ENCODE results near the gene NACC2. TPM values are rescaled to one million over a fixed set of nuclear protein-coding genes. Genes with fewer than 3 reads are reported as not detected.
A peak's percentile ranks its signal among the peaks of the same experiment; 100 is the strongest.
"Not testable (repeated sequence)": the region's sequence is repeated elsewhere in the genome, so short reads cannot be mapped to it uniquely, and the experiment has no call there.

The NACC2 gene
- total and polyA plus RNA-seq, 4 donors: 22.9 to 53.4 (median 32.1) TPM

- no peaks in the 10 kb centered on the region for H3K9me3 ChIP-seq (ENCODE audit: control insufficient read depth, insufficient read depth, low read length)
- peaks cover 12% of the 10 kb centered on the region for H3K4me1 ChIP-seq (ENCODE audit: control insufficient read depth, insufficient read depth, low read length)
- H3K4me3 ChIP-seq (ENCODE audit: low read depth, low read length): no peak overlapping the region
- no peaks in the 10 kb centered on the region for H3K27me3 ChIP-seq (ENCODE audit: control insufficient read depth, insufficient read depth, low read length)
- H3K36me3 ChIP-seq (ENCODE audit: control insufficient read depth, insufficient read depth, low read length): peaks cover 19% of the 10 kb centered on the region
- 86% methylated on average over 28 of the region's 28 CpGs for WGBS (ENCODE audit: insufficient coverage)
- no peak overlapping the region for H3K27ac ChIP-seq (ENCODE audit: low read depth, low read length)
- no peak for DNase-seq (ENCODE audit: low read depth in 4 of 6, low spot score in 6 of 6)
Observed at GRCh38 chr9:136074706-136075105, 20.4 kb downstream of the NACC2 start.

GRCh38 chr9:136062657-136063439, 32.2 kb downstream of the NACC2 start:
- Histone ChIP-seq H3K9me3 (ENCODE audit: control insufficient read depth, insufficient read depth, low read length) (no peaks in the 10 kb centered on the region), H3K4me1 (ENCODE audit: control insufficient read depth, insufficient read depth, low read length) (peaks cover 36% of the 10 kb centered on the region), H3K27me3 (ENCODE audit: control insufficient read depth, insufficient read depth, low read length) (no peaks in the 10 kb centered on the region), H3K36me3 (ENCODE audit: control insufficient read depth, insufficient read depth, low read length) (peaks cover 21% of the 10 kb centered on the region), H3K4me3 (ENCODE audit: low read depth, low read length) (no peak overlapping the region), H3K27ac (ENCODE audit: low read depth, low read length) (no peak overlapping the region)
- 92% methylated on average over 14 of the region's 22 CpGs for WGBS (ENCODE audit: insufficient coverage)
- no peak for DNase-seq (ENCODE audit: low read depth in 4 of 6, low spot score in 6 of 6)

- H3K4me1 ChIP-seq (ENCODE audit: control insufficient read depth, insufficient read depth, low read length): peaks cover 45% of the 10 kb centered on the region
- not testable (repeated sequence) for DNase-seq (ENCODE audit: low read depth in 4 of 6, low spot score in 6 of 6); H3K27me3 ChIP-seq (ENCODE audit: control insufficient read depth, insufficient read depth, low read length); H3K9me3 ChIP-seq (ENCODE audit: control insufficient read depth, insufficient read depth, low read length); H3K4me3 ChIP-seq (ENCODE audit: low read depth, low read length); H3K27ac ChIP-seq (ENCODE audit: low read depth, low read length)
- H3K36me3 ChIP-seq (ENCODE audit: control insufficient read depth, insufficient read depth, low read length): peaks cover 25% of the 10 kb centered on the region
- 95% methylated on average over 8 of the region's 8 CpGs for WGBS (ENCODE audit: insufficient coverage)
Observed at GRCh38 chr9:136061916-136062315, 33.2 kb downstream of the NACC2 start.

- 95% methylated on average over 11 of the region's 11 CpGs for WGBS (ENCODE audit: insufficient coverage)
- Histone ChIP-seq H3K4me1 (ENCODE audit: control insufficient read depth, insufficient read depth, low read length) (peaks cover 50% of the 10 kb centered on the region), H3K4me3 (ENCODE audit: low read depth, low read length) (no peak overlapping the region), H3K27ac (ENCODE audit: low read depth, low read length) (no peak overlapping the region), H3K36me3 (ENCODE audit: control insufficient read depth, insufficient read depth, low read length) (peaks cover 30% of the 10 kb centered on the region), H3K27me3 (ENCODE audit: control insufficient read depth, insufficient read depth, low read length) (no peaks in the 10 kb centered on the region), H3K9me3 (ENCODE audit: control insufficient read depth, insufficient read depth, low read length) (no peaks in the 10 kb centered on the region)
- DNase-seq (ENCODE audit: low read depth in 4 of 6, low spot score in 6 of 6): no peak
Observed at GRCh38 chr9:136061405-136061804, 33.7 kb downstream of the NACC2 start.

GRCh38 chr9:136060671-136061371, 34.3 kb downstream of the NACC2 start:
- Histone ChIP-seq H3K27me3 (ENCODE audit: control insufficient read depth, insufficient read depth, low read length) (no peaks in the 10 kb centered on the region), H3K4me3 (ENCODE audit: low read depth, low read length) (no peak overlapping the region), H3K27ac (ENCODE audit: low read depth, low read length) (no peak overlapping the region), H3K4me1 (ENCODE audit: control insufficient read depth, insufficient read depth, low read length) (peaks cover 56% of the 10 kb centered on the region), H3K9me3 (ENCODE audit: control insufficient read depth, insufficient read depth, low read length) (no peaks in the 10 kb centered on the region), H3K36me3 (ENCODE audit: control insufficient read depth, insufficient read depth, low read length) (peaks cover 31% of the 10 kb centered on the region)
- WGBS (ENCODE audit: insufficient coverage): 85% methylated on average over 10 of the region's 19 CpGs
- no peak for DNase-seq (ENCODE audit: low read depth in 4 of 6, low spot score in 6 of 6)

GRCh38 chr9:136059851-136060670, 35.0 kb downstream of the NACC2 start:
- H3K36me3 ChIP-seq (ENCODE audit: control insufficient read depth, insufficient read depth, low read length): peaks cover 34% of the 10 kb centered on the region
- H3K27me3 ChIP-seq (ENCODE audit: control insufficient read depth, insufficient read depth, low read length): no peaks in the 10 kb centered on the region
- no peak overlapping the region for H3K4me3 ChIP-seq (ENCODE audit: low read depth, low read length)
- 89% methylated on average over 15 of the region's 29 CpGs for WGBS (ENCODE audit: insufficient coverage)
- H3K27ac ChIP-seq (ENCODE audit: low read depth, low read length): no peak overlapping the region
- H3K4me1 ChIP-seq (ENCODE audit: control insufficient read depth, insufficient read depth, low read length): peaks cover 64% of the 10 kb centered on the region
- peak in 1 of 6 donors; percentile 78 for DNase-seq (ENCODE audit: low read depth in 4 of 6, low spot score in 6 of 6)
- H3K9me3 ChIP-seq (ENCODE audit: control insufficient read depth, insufficient read depth, low read length): no peaks in the 10 kb centered on the region

- 84% methylated on average over 18 of the region's 20 CpGs for WGBS (ENCODE audit: insufficient coverage)
- Histone ChIP-seq H3K9me3 (ENCODE audit: control insufficient read depth, insufficient read depth, low read length) (no peaks in the 10 kb centered on the region), H3K27ac (ENCODE audit: low read depth, low read length) (no peak overlapping the region), H3K4me1 (ENCODE audit: control insufficient read depth, insufficient read depth, low read length) (peaks cover 71% of the 10 kb centered on the region), H3K27me3 (ENCODE audit: control insufficient read depth, insufficient read depth, low read length) (no peaks in the 10 kb centered on the region), H3K36me3 (ENCODE audit: control insufficient read depth, insufficient read depth, low read length) (peaks cover 37% of the 10 kb centered on the region), H3K4me3 (ENCODE audit: low read depth, low read length) (no peak overlapping the region)
- DNase-seq (ENCODE audit: low read depth in 4 of 6, low spot score in 6 of 6): no peak
Observed at GRCh38 chr9:136059321-136059791, 35.7 kb downstream of the NACC2 start.

GRCh38 chr9:136058801-136059302, 36.2 kb downstream of the NACC2 start:
- no peak for DNase-seq (ENCODE audit: low read depth in 4 of 6, low spot score in 6 of 6)
- Histone ChIP-seq H3K27ac (ENCODE audit: low read depth, low read length) (no peak overlapping the region), H3K27me3 (ENCODE audit: control insufficient read depth, insufficient read depth, low read length) (no peaks in the 10 kb centered on the region), H3K4me3 (ENCODE audit: low read depth, low read length) (no peak overlapping the region), H3K4me1 (ENCODE audit: control insufficient read depth, insufficient read depth, low read length) (peaks cover 76% of the 10 kb centered on the region), H3K9me3 (ENCODE audit: control insufficient read depth, insufficient read depth, low read length) (no peaks in the 10 kb centered on the region), H3K36me3 (ENCODE audit: control insufficient read depth, insufficient read depth, low read length) (peaks cover 41% of the 10 kb centered on the region)
- WGBS (ENCODE audit: insufficient coverage): 90% methylated on average over 7 of the region's 12 CpGs

GRCh38 chr9:136058084-136058483, 37.0 kb downstream of the NACC2 start:
- no peaks in the 10 kb centered on the region for H3K27me3 ChIP-seq (ENCODE audit: control insufficient read depth, insufficient read depth, low read length)
- no peak for DNase-seq (ENCODE audit: low read depth in 4 of 6, low spot score in 6 of 6)
- peaks cover 40% of the 10 kb centered on the region for H3K36me3 ChIP-seq (ENCODE audit: control insufficient read depth, insufficient read depth, low read length)
- no peak overlapping the region for H3K27ac ChIP-seq (ENCODE audit: low read depth, low read length)
- WGBS (ENCODE audit: insufficient coverage): 79% methylated on average over 13 of the region's 13 CpGs
- peaks cover 84% of the 10 kb centered on the region for H3K4me1 ChIP-seq (ENCODE audit: control insufficient read depth, insufficient read depth, low read length)
- no peaks in the 10 kb centered on the region for H3K9me3 ChIP-seq (ENCODE audit: control insufficient read depth, insufficient read depth, low read length)
- H3K4me3 ChIP-seq (ENCODE audit: low read depth, low read length): no peak overlapping the region
